HG02852 (cell line): Measurements from ENCODE around the gene TAF1B.

ENCODE experiments used
- ATAC-seq: cut with Tn5 transposase; IDR thresholded peaks from one replicate; pipeline ENCODE4 v1.9.1; 2021; ENCODE audit warnings: mild to moderate bottlenecking, moderate library complexity; ENCODE audit not compliant: unreplicated experiment

The TAF1B gene

GRCh38 chr2:9843229-9844035 is at the start of gene TAF1B:
Gene TAF1B, plus strand, starts transcription at chr2:9843474. Its CDS starts 68 bp downstream, at chr2:9843542.
- peak; percentile 83 for ATAC-seq

- no peak for ATAC-seq
These were observed 49.2 kb upstream of the TAF1B start for GRCh38 chr2:9793918-9794717.

GRCh38 chr2:9795071-9795470 is 48.2 kb upstream of the TAF1B start:
- no peak for ATAC-seq

DNA sequence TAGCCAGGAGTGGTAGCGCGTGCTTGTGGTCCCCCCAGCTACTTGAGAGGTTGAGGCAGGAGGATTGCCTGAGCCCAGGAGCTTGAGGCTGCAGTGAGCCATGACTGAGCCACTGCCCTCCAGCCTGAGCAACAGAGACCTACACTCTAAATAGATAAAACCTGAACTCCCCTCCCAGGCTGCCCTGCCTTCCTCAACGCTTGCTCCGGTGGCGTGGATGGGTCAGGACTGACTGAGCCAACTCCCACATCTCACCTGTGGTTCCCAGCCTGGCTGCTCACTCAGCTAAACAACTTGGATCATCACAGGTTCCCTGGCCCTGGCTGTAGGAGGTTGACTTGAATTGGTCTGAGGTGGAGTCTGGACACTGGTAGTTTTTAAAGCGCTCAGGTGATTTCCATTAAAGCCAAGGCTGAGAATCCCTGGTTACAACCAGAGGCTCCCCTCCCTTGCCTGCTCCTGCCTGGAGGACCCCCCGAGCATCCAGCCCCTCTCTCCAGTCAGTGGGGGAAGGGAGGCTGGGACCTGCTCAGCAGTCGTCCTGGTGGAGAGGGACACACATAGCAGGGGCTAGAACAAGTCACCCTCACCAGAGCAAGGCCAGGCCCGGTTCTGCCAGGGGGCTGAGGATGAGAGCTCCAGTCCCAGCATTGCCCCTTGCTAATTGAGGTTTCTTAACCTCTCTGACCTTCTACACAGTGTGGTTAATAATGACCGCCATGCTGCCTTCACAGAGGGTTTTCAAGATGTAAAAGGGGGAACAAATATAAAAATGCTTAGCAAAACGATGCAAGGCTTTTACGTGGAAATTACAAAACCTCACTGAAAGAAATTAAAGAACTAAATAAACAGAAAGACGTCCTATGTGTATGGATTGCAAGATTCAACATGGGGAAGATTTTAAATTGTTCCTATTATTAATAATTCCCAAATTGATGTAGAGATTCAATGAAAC is 46.9 kb upstream of the TAF1B start:
- no peak for ATAC-seq

DNA sequence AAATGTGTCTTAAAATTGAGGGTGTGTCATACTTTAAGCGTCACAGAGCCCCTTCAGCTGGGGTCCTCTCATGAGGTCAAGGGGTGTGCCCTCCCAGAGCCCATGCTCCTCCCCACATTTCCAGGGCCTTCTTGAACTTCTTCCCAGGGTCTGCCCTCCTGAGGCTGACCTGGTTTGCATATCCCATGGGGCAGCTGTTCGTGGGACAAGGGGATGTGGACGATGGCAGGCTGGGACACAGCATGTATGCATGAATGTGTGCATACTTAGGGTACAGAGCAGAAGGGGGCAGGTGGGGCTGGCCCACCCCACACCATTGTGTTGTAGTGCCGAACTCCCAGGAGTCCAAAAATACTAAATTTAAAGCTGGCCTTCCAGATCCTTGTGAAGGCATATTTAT is 46.2 kb upstream of the TAF1B start:
- ATAC-seq = no peak

DNA sequence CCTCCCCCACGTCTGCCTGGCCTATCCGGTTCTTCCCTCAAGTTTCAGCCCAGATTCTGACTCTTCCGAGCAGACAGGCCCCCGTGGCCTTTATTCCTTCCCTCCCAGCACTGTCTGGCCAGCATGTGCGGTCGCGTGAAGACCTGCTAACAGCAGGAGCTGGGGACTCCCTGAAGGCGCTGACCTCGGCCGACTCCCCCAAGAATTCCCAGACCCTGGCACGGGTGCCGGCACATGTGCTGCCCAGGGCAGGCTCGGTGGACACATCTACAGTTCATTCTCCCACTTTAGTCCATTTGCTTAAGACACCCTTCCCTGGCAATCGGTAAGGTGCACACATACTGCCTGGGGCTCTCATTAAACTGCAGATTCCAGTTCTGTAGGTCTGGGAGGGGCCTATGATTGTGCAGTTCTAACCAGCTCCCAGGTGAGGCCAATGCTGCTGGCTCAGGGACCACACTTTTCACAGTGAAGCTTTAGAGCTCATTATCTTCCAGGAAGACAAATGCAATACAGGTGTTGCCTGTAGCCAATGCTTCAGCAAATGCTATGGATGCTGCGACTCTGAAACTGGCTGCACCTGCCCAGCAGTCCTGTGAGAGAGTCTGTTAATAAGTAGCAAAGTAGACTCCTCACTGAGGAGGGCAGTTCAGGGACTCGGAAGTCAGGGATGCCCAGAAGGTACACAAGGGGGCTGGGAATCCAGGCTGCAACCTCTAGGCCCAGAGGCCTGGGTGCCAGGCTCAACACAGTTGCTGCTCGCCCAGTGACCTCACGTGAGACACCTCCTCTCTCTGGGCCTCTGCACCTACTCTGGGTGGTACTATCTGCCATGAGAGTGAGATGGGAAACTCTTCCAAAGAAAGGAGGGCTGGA is 45.4 kb upstream of the TAF1B start:
- ATAC-seq = no peak

- peak; percentile 35 for ATAC-seq
These were observed 44.2 kb upstream of the TAF1B start for GRCh38 chr2:9799011-9799596.

- ATAC-seq = peak; percentile 76
These were observed 43.3 kb upstream of the TAF1B start for GRCh38 chr2:9799729-9800632.

DNA sequence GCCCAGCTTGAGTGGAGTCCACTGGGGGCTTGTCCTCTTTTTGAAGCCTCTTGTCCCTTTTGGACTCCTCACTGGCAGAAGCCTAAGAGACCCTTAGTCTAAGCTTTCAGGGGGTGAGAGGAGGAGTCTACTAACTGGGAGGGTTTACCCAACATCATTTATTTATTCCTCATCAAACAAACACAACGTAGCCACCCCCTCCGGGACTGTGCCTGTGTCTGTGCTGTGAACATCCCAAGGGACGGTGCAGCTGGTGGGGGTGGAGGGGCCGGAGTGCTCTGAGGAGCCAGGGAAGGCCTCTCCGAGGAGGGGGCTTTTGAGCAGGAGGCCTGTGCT is 42.7 kb upstream of the TAF1B start:
- ATAC-seq = no peak

DNA sequence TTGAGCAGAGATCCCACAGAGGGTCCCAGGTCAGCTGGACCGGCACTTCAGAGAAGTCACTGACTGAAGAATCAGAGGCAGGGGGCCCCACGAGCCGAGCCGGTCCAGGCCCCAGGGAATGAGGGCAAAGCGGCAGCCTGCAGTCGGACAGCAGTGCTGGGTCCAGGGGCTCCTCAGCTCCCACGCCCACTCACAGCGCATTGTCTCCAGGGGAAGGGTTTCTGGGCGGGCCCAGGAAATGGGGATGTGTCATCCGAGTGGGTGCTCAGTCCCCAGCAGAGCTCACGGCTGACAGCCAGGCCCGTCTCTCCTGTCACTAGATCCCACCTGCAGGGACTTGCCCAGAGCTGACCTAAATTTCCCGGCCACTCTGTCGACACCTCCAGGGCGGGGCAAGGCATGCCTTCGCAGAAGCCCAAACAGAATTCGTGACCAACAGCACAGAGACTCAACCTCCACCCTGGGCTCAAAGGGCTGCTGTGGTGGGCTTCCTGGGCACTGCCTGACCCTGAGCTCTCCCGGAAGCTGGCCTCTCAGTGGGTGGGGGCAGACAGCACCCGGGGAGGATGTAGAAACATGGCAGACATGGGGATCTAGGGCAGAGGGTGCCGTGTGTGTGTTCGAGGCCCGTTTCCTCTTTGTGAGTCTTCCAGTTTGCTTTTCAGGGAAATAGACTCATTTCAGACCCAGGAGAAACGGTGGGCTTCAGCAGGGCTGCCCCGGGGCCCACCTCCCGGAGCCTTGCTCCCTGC is 42.1 kb upstream of the TAF1B start:
- ATAC-seq = peak; percentile 41

GRCh38 chr2:9802576-9802993 is 40.7 kb upstream of the TAF1B start:
- ATAC-seq = no peak

- no peak for ATAC-seq
These were observed 40.1 kb upstream of the TAF1B start for GRCh38 chr2:9803023-9803805.

DNA sequence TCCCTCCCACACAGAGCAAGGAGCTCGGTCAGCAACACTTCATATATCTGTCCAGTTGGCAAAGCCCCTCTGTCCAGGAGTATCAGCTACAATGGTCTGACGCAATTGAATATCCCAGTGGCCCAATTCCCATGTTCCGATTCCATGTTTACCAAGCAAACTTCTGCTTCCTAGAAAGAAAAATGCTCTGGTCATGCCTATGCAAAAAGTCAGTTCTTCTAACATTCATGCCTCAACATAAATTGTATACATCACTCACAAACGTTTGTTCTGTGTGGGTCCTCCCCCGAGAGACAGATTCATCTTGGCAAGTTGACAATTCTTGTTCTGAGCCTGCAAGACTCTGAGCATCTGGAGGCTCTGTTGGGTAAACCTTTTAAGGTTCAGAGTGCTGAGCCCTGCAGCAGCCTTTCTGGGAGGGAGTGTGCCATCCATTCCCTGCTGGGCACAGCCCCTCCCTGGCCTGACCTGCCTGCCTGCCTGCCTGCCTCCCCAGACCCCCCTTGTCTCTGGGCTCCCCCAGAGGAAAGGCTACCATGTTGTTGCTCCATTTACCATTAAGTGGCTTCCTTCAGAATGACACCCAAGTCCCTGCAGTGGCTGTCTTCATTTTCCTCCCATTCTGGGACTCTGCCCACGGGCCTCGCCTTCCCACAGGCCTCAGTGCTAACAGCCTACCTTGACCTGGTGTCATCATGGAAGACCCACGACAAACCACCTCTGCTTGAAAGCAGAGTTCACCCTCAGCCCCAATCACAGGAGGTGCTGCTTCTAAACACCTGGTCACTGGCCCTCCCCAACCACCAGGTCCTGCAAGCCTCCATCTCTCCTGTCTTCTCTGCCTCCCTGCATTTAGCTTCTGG is 37.6 kb upstream of the TAF1B start:
- no peak for ATAC-seq

DNA sequence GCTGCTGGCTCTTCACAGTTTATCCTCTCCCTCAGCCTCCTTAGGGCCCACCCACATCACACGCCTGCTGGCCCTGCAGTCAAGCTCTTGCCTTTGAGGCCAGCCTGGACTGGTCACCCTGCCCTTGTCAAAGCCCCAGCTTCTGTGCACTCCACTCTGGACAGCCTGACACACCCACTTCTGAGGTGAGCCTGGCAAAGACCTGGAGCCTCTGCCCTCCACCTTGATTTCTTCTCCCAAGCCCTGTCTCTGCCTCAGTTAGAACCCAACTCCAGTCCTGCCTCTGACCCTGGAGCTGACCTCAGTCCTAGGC is 37.0 kb upstream of the TAF1B start:
- ATAC-seq = no peak

DNA sequence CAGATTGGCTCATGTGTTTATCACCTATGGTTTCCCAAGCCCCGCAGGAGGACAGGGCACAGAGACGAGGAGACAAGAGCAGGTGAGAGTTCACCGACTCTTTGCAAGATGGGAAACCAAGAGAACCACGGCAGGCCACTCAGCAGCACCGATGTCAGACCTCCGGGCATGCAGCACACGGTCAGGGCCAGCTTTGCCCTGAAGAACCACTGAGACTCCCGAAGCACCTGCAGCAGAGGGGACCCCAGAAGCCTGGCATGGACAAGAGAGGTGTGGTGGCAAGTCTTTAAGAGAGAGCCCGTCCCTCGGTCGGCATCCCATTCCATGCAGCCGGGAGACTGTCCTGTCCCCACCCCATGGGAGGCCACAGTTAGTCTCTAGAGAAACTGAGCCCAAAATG is 36.6 kb upstream of the TAF1B start:
- ATAC-seq = no peak

- ATAC-seq = no peak
These were observed 36.2 kb upstream of the TAF1B start for GRCh38 chr2:9807056-9807455.
